GM18873 (cell line): ENCODE data around the gene SRRM2.
A peak's percentile ranks its signal among the peaks of the same experiment; 100 is the strongest.

ENCODE experiments used
- ATAC-seq: cut with Tn5 transposase; IDR thresholded peaks from one replicate; pipeline ENCODE4 v1.9.1; 2021; ENCODE audit warnings: mild to moderate bottlenecking, moderate library complexity, moderate number of reproducible peaks; ENCODE audit not compliant: unreplicated experiment, low FRiP score

SRRM2 gene

GRCh38 chr16:2737895-2738418 lies 14.5 kb upstream of the SRRM2 start:
- no peak for ATAC-seq

- no peak for ATAC-seq
Measured at GRCh38 chr16:2738615-2739014, 13.8 kb upstream of the SRRM2 start.

DNA sequence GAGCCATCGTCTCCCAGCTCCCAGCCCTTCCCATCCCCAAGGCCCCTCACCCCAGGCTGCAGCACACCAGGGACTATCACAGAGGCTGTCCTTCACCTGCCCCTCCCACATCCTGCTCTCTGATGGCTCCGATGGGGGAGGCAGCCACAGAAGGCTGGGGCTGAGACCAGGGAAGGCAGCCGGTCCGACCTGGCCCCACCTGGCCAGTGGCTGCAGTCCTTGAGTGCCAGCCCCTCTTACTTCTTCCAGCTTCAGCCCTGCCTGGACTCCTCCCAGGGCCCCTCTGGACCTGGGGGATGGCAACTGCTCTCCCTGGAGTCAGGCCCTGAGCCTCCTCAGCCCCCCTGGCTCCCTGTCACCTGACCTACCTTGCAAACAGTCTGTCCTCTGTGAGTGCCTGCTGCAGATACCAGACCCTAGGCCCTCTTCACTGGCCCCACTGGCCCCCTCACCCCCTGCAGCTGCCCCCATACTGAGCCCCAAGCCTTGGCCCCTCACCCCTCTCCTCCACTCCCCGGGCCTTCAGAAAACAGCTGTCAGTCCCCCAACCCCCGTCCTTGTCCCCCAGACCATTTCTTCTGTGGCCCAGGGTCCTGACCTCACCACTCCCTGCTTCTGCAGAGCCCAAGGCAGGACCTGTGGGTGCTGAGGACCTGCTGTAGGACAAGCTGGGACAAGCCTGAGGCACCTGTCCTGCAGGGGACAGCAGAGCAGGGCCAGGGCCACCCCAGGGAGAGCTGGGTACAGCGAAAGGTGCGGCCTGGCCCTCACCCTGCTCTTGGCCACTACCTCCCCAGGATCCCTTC lies 12.6 kb upstream of the SRRM2 start:
- no peak for ATAC-seq

DNA sequence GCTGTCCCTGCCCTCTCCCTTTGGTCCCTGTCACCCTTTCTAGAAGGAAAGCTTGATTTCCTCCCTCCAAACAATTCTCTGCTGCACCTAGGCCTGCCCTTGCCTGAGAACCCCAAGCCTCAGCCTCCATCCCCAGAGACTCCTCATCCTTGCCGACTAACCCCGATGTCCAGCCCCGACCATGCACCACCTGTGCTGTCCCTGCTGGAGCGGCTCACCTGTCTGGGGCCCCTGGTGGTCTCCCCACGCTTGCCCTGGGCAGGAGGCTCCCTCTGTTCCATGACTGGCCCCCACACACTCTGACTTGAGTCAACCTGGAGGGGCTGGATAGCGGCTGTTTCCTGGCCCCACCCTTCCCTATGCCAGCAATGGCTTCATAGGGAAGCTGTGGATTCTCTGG lies 12.0 kb upstream of the SRRM2 start:
- ATAC-seq, result no peak

DNA sequence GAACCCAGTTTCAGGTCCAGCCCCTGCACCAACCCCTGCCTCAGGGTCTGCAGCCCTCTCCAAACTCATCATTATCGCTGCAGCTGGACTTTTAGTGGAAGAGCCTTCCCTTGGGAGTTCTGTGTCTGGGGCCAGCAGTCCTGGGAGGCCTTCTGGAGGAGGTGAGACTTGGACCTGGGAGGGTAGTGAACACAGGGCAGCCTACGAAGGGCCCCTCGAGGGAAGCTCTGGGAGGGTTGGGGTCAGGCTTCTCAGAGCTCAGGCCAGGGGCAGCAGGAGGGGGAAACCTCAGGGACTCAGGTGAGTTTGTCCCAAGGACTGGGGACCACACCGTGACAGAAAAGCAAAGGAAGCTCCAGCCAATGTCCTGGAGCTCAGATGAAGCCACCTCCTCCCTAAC lies 11.3 kb upstream of the SRRM2 start:
- ATAC-seq, result no peak

DNA sequence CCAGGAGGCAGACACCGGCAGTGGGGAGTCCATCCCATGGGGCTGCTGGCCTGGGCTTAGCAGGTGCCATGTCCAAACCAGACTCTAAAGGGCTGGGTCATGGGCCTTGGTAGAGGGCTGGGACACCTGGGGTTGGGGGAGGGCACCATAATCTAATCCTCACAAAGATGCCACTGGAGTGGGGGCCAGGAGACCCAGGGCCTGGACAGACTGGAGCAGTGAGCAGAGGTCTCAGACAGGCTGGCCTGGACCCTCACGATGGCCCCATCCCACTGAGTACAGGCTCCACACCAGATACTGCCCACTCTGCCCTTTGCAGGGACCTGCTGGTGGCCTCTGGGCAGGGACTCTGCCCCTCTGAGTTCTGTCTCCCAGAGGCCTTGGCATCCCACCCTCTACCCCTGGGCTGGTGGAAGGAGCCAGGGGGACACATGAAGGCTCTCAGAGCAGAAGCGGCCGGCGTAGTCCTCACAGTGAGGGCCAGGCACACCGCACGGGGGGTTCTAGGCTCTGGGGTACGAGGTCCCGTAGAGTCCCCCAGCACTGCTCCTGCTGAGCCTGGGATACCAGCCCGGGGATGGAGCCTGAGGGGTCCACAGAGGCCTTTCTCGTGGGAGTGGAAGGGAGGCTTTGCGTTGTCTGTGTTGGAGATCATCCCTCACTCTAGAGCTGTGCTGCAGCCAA lies 10.0 kb upstream of the SRRM2 start:
- ATAC-seq, result no peak

GRCh38 chr16:2743007-2743810 lies 9.2 kb upstream of the SRRM2 start:
- ATAC-seq, result no peak

- no peak for ATAC-seq
Measured at GRCh38 chr16:2744711-2745110, 7.7 kb upstream of the SRRM2 start.

DNA sequence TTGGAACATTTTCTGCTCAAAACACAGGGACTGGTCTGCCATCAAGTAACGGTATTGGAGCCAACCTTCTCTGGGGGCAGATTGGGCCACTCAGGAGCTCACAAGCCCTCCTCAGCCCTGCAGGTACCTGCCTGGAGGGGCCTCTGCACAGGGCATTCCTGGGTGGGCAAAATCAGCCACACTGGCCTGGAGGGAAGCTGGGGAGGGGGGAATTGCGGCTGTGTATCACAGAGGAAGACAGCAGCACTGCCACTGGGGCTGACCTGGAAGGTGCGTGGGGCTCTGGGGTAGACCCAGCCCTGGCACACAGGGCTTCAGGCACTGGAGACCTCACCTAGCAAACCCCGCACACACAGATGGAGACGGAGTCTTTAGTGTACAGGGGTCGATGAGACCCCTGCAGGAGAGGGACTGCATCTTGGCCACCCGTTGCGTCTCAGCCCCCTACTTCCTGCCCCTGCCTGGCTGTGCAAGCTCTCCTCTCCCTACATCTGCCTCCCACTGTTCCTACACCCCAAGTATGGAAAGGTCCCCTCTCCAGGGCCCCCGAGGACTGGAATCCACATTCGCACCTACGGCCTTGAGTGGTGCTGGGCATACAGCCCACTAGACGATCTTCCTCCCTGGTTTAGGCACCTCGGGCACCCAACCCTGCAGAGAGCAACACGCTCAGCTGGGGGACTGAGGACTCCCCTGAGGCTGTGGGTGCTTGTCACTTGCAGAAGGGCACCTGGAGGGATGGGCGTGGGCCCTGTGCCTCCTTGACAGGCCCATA lies 7.1 kb upstream of the SRRM2 start:
- ATAC-seq, result no peak

GRCh38 chr16:2745961-2746360 lies 6.5 kb upstream of the SRRM2 start:
- ATAC-seq, result no peak

- no peak for ATAC-seq
Measured at GRCh38 chr16:2748757-2749455, 3.5 kb upstream of the SRRM2 start.

DNA sequence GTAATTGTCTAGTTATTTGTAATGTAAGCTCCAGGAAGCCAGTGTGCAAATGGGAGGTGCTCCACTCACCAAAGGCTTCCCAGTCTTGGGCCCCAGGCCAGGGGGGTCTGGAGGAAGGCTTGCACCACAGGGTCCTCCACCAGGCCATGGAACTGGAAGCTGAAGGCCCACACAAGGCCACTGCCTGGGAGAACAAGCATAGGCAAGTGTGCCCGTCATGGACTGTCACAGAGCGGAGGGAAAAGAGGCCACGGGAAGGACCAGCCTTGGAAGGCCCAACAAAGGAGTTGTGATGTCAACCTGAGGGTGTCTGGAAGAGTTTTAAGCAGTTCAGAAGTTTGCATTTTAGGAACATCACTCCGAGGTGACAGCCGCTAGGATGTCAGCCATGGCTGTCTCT lies 3.0 kb upstream of the SRRM2 start:
- ATAC-seq, result no peak

GRCh38 chr16:2749936-2750335 lies 2.5 kb upstream of the SRRM2 start:
- ATAC-seq, result no peak

DNA sequence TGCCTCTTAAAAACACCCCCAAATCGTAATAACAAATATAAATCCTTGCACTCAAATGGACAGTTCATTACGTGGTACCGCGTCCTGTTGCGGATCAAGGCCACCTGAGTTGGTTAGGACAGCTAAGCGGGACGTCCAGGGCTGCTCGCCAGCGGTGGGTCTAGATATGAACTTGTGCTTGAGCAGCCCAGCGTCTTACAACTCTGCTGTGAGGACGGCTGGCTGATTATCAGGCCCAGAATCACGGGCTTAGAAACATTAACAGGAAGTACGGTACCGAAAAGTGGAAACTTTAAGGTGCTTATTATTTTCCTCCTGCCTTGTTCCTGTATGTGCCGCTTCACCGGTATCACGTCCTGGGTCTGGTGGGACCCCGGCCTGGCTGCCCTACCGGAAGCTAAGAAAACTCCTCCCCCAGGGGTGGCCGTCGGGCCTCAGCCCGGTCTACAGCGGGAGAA lies 832 bp upstream of the SRRM2 start:
- no peak for ATAC-seq

GRCh38 chr16:2752850-2753732 lies 653 bp downstream of the SRRM2 start:
- peak; percentile 28 for ATAC-seq

DNA sequence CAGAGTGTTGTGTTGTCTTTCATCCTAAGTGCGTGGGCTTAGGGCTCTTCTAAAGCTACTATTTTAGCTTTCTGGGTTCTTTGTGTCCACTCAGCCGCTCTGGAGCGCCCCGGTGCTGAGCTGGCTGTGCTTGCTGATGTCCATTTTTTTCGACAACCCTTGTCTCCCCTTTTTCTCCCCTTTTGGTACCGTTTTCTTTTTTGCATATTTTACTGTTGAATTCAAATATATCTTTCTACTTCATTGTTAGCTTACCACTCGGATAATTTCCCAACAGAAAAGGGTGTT lies 1.2 kb downstream of the SRRM2 start:
- no peak for ATAC-seq

DNA sequence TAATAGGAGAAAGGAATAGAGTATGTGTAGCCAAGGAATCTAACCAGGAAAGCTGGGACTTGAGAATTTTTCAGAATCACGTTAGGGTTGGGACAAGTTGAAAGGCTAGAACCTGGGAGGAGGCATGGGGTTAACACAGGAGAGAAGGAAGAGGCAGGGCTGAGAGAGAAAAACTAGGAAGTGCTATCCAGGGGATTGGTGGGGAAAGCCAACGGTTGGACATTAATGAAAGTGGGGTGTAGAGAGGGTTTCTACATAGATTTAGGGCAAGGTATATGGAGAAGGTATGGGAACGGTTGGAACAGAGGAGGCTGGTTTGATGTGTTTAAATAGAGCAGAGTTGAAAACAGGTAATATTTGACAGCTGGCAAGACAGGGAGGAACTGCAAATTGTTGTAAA lies 2.7 kb downstream of the SRRM2 start:
- ATAC-seq, result no peak

GRCh38 chr16:2756288-2757015 lies 4.0 kb downstream of the SRRM2 start:
- ATAC-seq, result no peak
